H54 (cell line): ENCODE measurements around the gene MORF4L1.
"Not testable (repeated sequence)": the region's sequence is repeated elsewhere in the genome, so short reads cannot be mapped to it uniquely, and the experiment has no call there.

Experiments
- DNase-seq: peaks from one replicate; pipeline ENCODE4 v3.0.0; 2011; ENCODE audit warnings: low spot score, mixed read lengths; ENCODE audit not compliant: insufficient read length
- FAIRE-seq: peaks from 3 replicates; lab custom pipeline; 2011; peaks lifted over from hg19 to GRCh38; lab: Jason Lieb, UNC
- POLR2A ChIP-seq: IDR thresholded peaks from 2 replicates; pipeline ENCODE4 v1.6.1; 2011; ENCODE audit warnings: low read depth, mild to moderate bottlenecking, low read length

MORF4L1 gene

GRCh38 chr15:78872155-78872971 is at the start of gene MORF4L1:
TSS of gene MORF4L1 (plus strand) at chr15:78872890. CDS start at chr15:78873018, 128 bp downstream.
- FAIRE-seq: no peak
- peak; percentile 81 for DNase-seq
- no peak; the same call in 1 of the 2 replicates for TF ChIP-seq POLR2A

GRCh38 chr15:78828920-78829319 is 43.8 kb upstream of the MORF4L1 start:
- DNase-seq: no peak

DNA sequence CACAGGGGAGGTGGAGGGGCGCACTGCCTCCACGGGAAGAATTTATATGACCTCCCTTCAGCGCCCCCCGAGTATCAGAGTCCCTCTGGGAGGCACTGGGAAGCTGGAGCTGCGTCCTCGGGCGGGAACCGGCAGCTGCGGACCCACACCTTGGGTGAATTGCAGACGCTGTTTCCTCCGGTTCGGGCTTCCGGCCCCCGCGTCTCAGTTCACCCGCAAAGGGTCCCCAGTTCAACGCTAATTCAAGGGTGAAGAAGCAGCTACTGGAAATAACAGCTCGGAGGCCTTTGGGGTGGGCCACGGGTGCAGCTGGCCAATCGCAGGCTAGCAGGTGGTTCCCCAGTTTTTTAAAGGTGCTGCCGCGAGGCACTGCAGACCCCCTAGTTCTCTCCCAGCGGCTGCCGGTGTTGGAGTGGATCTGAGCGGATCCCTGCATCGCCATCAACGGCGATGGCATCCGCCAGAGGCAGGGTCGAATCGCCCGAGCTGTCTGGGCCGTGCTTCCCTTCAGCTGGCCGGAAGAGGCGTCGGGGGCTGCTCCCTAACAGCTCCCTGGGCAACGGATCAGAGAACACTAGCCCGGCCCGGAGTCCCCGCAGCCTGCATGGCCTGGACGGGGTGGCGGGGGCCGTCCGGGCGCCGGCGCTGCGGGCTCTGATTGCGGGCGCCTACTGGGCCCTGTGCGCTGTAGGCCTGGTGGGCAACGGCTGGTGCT is 42.0 kb upstream of the MORF4L1 start:
- DNase-seq: no peak
- no peak for TF ChIP-seq POLR2A
- FAIRE-seq: no peak

More at GRCh38 chr15:78828920-78829319, 43.8 kb upstream of the MORF4L1 start:
- no peak for FAIRE-seq
- TF ChIP-seq POLR2A: no peak

- FAIRE-seq (no peak), DNase-seq (no peak)
- TF ChIP-seq POLR2A: no peak
Observed at GRCh38 chr15:78831229-78832207, 41.2 kb upstream of the MORF4L1 start.

DNA sequence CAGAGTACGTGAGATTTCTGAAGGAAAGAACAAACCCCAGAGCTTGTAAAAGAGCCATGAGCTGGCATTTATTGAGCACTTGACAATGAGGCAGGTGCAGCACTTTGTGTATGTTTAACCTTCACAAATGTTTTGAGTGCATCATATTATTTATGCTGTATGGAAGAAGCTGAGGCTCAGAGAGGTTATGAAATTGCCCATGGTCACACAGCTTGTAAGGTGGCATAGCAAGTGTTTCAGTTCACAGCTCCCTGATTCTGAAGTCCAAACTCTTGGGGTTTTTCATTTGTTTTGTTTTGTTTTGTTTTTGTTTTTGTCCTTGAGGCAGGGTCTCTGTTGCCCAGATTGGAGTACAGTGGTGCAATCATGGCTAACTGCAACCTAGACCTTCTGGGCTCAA is 36.4 kb upstream of the MORF4L1 start:
- DNase-seq (no peak), FAIRE-seq (no peak)
- TF ChIP-seq POLR2A: no peak

GRCh38 chr15:78837131-78837530 is 35.6 kb upstream of the MORF4L1 start:
- DNase-seq (no peak), FAIRE-seq (no peak)
- TF ChIP-seq POLR2A: no peak

DNA sequence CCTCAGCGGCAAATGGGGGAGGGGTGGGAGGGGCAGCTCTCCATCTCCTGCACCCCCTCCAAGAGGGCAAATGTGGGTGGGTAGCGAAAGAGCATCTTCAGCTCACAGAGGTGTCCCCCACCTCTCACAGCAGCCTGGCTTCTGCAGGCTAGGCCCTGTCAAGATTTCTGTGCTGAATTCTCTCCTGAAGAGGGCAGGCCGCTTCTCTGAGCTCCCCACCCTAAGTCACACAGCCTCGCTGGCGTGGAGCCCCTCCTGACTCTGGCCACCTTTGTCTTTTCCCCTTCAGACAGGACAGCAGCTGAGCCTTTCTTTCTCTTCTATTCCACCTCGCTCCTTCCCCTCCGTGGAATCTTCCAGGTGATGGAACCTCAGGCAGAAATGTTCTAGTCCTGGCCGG is 35.1 kb upstream of the MORF4L1 start:
- FAIRE-seq (no peak), DNase-seq (no peak)

GRCh38 chr15:78838489-78838888 is 34.2 kb upstream of the MORF4L1 start:
- TF ChIP-seq POLR2A: no peak
- FAIRE-seq (no peak), DNase-seq (no peak)

More for the DNA sequence above, 35.1 kb upstream of the MORF4L1 start:
- no peak for TF ChIP-seq POLR2A

- not testable (repeated sequence) for FAIRE-seq, DNase-seq
Observed at GRCh38 chr15:78839151-78839550, 33.5 kb upstream of the MORF4L1 start.

GRCh38 chr15:78840661-78841375 is 31.9 kb upstream of the MORF4L1 start:
- no peak for FAIRE-seq
- no peak for DNase-seq
- no peak for TF ChIP-seq POLR2A

- DNase-seq (no peak), FAIRE-seq (no peak)
- no peak for TF ChIP-seq POLR2A
Observed at GRCh38 chr15:78841376-78841706, 31.3 kb upstream of the MORF4L1 start.

GRCh38 chr15:78841891-78842290 is 30.8 kb upstream of the MORF4L1 start:
- no peak for FAIRE-seq
- TF ChIP-seq POLR2A: no peak
- DNase-seq: no peak

- TF ChIP-seq POLR2A: no peak
- DNase-seq (no peak), FAIRE-seq (no peak)
Observed at GRCh38 chr15:78842519-78842918, 30.2 kb upstream of the MORF4L1 start.

- not testable (repeated sequence) for FAIRE-seq, DNase-seq
Observed at GRCh38 chr15:78846906-78847305, 25.8 kb upstream of the MORF4L1 start.

- not testable (repeated sequence) for DNase-seq, FAIRE-seq
Observed at GRCh38 chr15:78847387-78847906, 25.2 kb upstream of the MORF4L1 start.
